GM18858 (cell line): ENCODE measurements around the gene RNPEP.
"Not testable (repeated sequence)": the region's sequence is repeated elsewhere in the genome, so short reads cannot be mapped to it uniquely, and the experiment has no call there.

Experiments
- ATAC-seq: cut with Tn5 transposase; IDR thresholded peaks from one replicate; pipeline ENCODE4 v1.9.1; 2021; ENCODE audit not compliant: unreplicated experiment

The RNPEP gene, protein sequence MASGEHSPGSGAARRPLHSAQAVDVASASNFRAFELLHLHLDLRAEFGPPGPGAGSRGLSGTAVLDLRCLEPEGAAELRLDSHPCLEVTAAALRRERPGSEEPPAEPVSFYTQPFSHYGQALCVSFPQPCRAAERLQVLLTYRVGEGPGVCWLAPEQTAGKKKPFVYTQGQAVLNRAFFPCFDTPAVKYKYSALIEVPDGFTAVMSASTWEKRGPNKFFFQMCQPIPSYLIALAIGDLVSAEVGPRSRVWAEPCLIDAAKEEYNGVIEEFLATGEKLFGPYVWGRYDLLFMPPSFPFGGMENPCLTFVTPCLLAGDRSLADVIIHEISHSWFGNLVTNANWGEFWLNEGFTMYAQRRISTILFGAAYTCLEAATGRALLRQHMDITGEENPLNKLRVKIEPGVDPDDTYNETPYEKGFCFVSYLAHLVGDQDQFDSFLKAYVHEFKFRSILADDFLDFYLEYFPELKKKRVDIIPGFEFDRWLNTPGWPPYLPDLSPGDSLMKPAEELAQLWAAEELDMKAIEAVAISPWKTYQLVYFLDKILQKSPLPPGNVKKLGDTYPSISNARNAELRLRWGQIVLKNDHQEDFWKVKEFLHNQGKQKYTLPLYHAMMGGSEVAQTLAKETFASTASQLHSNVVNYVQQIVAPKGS

DNA sequence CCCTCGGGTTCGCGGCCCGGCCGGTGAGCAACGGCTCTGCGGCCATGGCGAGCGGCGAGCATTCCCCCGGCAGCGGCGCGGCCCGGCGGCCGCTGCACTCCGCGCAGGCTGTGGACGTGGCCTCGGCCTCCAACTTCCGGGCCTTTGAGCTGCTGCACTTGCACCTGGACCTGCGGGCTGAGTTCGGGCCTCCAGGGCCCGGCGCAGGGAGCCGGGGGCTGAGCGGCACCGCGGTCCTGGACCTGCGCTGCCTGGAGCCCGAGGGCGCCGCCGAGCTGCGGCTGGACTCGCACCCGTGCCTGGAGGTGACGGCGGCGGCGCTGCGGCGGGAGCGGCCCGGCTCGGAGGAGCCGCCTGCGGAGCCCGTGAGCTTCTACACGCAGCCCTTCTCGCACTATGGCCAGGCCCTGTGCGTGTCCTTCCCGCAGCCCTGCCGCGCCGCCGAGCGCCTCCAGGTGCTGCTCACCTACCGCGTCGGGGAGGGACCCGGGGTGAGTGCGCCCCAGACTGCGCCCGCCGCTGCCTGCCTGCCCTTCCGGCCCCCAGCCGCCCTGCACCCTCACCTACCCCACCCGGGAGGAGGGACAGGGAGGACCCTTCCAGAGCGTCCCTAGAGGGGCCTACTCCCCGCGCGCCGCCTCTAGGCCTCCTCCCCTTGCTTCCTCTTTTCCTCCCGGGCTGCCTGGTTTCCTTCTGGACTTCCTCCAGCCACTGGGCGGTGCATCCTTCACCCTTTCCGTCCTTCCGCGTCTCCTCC is at the start of gene RNPEP:
Gene RNPEP, plus strand, starts transcription at position 26 of the 757 bp plus-strand sequence. Its CDS starts 19 bp downstream, at position 45.
- peak; percentile 60 for ATAC-seq

DNA sequence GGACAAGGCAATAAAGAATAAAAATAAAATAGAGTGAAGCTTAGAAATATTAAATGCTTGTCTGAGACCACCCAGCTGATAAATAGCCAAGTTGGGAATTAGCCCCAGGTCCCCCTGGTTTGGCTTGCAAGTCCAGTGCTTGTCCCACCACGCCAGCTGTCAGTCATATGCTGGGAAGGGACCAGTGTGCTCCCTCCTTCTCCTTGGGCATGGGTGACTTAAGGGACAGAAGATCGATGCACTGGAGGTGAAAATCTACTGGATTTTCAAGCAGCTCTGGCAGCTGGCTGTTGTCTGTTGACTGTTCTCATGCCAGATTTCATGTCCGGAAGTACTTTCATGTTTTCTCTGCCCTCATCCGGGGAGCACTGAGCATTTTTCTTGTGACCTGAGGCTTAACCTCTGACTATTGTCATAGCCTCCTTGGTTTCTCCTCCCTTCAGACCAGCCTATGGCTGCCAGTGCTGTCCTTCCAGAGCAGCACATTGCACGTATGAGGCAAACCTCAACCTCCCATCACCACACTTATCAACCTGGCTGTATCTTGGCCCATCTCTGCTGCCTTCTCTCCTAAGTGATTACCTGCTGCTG is 48.5 kb upstream of the RNPEP start:
- ATAC-seq, result no peak

DNA sequence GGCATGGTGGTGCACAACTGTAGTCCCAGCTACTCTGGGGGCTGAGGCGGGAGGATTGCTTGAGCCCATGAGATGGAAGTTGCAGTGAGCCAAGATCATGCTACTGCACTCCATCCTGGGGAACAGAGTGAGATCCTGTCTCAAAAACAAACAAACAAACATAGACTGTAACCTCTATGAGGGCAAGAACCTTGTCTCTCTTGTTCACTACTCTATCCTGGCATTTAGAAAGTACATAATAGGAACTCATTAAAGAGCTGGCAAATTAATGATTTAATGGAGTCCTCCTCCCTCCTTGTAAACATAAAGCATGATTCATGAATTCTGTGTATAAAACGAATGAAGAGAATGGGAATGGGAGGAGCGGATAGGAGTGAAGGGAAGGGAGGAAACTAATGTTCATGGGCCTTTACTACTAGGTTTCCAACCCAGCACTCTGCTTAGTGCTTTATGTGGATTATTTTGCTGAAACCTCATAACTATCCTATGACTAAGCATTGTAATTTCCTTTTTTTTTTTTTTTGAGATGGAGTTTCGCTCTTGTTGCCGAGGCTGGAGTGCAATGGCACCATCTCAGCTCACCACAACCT is 44.7 kb upstream of the RNPEP start:
- ATAC-seq, result no peak

DNA sequence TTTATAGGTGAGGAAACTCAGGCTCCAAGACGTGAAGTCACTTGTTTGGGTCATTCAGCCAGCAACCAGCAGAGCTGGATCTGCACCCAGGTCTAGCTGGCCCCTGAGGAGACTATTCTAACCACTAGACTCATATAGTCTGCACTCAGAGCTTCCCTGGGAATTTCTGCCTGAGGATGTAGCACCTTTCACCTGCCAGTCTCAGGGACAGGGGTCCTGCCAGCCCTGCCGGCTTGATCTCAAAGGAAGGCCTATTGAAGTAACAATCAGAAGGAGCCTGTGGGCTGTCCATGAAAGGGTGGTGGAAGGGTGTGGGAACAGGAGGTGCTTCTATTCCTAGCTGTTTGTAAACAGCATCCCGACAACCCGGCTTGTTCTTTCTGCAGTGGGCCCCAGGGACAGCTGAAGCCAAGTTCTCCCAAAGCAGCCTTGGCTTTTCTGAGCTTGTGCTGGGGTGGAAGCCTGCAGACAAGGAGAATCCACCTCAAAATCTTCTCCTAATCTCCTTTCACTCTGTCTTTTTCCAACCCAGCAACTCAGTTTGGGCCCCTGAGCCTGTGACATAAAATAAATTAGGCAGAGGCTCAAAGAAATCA is 43.9 kb upstream of the RNPEP start:
- no peak for ATAC-seq

DNA sequence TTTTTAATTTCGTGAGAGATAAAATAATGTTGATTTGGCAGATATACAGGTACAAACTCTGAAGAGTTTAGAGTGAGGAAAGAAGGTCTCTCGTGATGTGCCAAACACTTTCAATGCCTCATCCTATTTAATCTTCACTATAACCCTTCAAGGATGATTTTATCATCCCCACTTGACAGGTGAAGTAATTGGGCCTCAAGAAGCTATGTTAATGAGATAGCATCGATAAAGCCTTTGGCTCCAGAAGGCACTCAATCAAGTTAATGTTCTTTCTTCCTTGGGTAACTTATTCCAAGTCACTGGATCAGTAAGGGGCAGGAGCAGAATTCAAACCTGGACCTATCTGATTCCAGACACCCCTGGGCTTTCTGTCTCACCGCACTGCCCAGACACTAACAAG is 43.3 kb upstream of the RNPEP start:
- ATAC-seq, result no peak

DNA sequence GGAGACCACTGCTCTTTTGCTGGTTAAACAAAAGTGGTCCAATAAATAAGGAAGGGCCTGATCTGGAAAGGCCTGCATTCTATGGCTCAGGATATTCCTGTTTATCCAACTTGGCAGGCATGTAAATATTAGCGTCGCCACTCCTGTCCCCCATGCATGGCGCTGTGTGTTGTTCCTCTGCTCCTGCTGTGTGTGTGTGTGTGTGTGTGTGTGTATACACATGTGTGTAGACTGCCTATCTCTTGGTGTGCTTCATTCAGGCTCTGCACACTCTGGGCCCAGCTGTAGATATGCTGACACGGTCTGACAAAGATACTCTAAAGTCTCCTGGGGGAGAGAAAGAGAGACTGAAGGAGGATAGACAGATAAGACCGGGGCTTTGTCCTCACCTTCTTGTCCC is 42.9 kb upstream of the RNPEP start:
- no peak for ATAC-seq

DNA sequence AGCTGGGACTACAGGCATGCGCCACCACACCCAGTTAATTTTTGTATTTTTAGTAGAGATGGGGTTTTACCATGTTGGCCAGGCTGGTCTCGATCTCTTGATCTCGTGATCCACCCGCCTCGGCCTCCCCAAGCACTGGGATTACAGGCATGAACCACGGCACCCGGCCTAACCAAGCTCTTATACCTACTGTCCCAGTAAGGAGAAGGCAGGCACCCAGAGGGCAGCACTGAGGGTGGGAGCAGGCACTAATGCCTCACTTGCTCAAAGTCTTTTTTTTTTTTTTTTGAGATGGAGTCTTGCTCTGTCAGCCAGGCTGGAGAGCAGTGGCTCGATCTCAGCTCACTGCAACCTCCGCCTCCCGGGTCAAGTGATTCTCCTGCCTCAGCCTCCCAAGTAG is 42.1 kb upstream of the RNPEP start:
- ATAC-seq, result not testable (repeated sequence)

DNA sequence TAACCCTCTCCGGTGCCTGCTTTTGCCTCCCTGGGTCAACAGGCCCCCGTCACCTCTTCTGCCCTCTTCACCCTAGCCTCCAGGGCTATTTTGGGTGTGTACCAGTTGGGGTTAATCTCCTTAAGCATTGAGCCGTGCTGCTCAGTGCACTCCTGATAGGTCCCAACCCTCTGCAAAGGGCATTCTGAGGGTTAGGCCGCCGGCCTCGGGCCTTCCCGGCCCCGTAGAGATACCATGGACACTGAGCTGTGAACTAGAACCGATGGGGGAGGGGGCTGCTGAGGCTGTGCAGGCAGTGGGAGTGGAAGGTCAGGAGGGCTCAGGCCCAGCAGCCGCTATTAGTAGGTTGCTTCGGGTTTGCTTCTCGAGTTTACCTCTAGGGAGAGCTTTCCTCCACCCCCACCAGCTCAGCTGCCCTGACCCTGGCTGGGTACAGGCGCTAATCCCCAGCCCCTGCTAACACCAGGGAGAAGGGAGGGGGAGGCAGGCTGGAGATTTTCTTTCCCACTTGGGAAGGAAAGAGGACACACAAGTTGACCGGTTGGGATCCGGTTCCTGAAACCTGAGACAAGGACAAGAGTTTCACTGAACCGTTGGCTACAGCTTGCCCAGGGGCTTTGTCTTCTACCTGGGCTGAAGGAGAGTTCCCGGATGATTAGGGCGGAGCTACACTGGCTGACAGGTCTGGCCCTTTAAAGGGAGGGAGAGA is 40.9 kb upstream of the RNPEP start:
- no peak for ATAC-seq

DNA sequence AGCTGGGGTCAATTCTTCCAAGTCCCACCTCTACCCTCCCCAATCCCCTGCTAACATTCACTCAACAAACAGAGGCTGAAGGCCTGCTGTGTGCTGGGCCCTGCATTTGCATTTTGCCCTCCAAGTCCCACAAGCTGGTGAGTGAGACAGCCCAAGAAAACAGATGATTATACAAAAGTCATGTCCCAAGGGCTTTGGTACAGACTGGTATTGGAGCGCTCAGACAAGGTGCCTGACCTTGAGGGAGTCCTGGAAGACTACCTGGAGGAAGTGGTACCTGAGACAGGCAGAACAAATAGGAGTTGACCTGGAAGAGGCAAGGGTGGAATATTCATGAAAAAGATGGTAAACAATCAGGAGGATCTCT is 40.3 kb upstream of the RNPEP start:
- no peak for ATAC-seq

DNA sequence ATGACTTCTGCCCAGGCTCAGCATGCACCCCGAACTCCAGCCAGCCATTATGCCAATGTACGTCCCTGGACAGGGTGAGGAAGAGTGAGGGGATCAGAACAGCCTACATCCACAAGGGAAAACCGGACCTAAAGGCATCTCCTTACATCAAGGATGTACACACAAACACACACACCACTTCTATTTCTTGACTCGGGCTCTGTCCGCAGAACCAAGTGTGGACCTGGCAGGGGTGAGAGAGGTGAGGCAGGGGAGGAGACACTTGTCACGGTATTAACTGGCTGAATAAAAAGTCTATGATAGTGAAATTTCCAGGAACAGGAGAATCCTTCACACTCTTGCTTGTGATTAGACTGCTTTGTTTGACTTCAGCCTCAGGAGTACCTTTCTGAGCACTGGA is 38.4 kb upstream of the RNPEP start:
- ATAC-seq, result no peak

DNA sequence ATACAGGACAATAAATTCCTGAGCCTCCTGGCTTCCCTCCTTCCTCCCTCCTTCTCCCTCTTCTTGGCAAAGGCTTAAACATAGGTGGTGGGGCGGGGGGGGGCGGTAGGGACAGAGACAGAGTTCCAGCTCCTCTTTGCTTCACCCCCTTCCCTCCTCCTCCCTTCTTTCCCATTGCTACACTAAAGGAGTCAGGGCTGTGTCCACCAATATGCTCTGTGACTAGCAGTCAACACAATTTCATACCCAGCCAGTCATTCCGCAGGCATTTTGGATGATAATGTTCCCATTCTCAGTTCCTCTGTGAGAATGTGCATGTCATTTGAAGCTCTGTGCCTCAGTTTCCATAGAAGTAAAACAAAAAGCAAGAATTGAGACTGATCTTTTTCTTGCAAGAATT is 37.8 kb upstream of the RNPEP start:
- ATAC-seq, result no peak

DNA sequence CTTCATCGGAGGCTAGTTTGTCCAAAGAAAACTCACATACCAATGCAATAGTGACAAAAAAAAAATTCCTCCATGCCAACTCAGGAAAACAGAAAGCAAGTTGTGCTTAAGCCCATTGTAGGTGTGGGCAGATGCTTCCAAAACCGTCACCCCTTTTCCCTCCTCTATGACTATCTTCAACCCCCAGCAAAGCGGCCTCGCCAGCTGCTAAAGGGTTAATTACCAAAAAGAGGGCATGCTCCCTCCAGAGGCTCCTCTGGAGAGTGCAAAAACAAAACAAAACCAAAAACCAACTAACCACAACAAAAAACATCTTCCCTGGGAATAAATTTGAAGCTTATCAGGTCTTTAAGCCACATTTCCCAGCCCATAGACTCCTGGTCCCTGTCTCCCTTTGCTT is 37.3 kb upstream of the RNPEP start:
- ATAC-seq, result no peak

DNA sequence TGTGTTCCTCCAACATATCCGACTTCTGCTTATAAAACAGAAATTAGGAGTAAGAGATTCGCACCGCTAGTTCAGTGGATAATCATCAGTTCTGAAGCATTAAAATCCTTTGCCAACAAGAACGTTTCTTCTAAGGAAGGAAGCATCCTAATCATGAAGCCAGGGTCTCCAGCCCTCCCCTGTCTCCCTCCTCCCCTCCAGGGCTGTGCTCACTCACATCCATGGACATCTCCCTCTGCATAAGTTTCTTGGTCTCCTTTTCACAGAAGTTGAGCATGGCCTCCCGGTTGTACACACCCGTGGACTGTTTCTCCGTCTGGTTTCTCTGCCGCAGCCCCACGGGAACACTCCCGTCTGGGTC is 36.6 kb upstream of the RNPEP start:
- ATAC-seq, result no peak

DNA sequence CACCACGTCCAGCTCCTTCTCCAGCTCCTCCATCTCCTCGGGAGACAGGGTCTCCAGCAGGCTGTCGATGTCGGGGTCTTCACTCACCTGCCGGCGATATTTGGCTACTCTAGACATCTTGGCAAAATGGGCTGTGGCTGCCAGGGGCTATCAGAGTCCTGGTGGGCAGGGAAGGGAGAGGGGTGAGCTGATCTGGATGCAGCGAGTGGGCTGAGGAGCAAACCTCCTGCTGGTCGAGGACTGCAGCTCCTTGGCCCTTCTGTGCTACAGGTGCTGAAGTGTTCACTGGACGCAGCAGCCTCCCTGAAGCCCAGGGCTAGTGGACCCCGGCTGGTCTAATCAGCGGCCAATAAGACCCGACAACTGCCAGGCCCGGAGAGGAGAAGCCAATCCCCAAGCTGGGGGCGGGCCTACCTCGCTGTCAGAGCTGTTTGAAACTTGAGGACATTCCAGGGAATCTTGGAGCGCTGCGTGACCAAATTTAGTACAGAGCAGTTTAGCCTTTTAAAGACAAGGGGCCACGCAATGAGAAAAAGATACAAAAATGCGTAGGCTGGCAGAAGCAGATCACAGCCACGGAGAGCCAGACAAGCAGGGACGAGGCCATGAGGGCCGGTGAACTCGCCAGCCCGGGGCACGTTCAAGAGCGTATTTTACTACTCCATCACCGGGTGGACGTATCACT is 36.1 kb upstream of the RNPEP start, which contains the start of gene LMOD1:
Gene LMOD1, minus strand, starts transcription at position 325 of the 685 bp plus-strand sequence. Its CDS starts 208 bp downstream, at position 117.
- ATAC-seq, result no peak

DNA sequence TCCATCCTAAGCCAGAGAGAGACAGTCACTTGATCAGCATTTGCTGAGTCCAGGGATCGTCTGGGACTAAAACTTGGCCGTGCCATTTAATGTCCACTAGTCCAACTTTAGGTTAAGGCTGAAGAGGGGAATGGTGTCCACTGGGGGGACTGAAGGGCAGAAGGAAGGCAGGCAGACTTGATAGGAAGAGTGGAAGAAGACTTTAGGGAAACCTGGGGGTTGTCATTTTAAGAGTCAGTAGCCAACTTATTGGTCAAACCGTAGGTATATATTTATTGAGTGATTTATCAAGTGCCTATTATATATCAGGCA is 34.8 kb upstream of the RNPEP start:
- ATAC-seq, result no peak

DNA sequence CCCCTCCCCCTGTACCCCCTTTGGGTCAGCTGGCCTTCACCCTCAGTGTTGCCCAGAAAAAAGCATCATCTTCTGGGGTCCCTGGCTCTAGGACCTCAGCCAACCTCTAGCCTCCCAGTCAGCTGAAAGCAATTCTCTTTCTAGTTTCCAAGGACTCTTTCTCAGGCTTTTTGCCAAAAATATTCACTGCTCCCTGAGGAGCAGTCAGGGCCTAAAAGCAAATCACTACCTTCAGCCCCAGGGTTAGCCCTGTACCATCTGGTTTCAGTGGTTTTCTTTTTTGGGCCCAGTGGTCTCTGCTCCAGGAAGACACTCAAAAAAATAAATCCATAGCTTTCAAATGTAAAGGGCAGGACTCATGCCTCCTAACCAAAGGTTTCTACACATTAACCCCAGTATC is 33.0 kb upstream of the RNPEP start:
- no peak for ATAC-seq

DNA sequence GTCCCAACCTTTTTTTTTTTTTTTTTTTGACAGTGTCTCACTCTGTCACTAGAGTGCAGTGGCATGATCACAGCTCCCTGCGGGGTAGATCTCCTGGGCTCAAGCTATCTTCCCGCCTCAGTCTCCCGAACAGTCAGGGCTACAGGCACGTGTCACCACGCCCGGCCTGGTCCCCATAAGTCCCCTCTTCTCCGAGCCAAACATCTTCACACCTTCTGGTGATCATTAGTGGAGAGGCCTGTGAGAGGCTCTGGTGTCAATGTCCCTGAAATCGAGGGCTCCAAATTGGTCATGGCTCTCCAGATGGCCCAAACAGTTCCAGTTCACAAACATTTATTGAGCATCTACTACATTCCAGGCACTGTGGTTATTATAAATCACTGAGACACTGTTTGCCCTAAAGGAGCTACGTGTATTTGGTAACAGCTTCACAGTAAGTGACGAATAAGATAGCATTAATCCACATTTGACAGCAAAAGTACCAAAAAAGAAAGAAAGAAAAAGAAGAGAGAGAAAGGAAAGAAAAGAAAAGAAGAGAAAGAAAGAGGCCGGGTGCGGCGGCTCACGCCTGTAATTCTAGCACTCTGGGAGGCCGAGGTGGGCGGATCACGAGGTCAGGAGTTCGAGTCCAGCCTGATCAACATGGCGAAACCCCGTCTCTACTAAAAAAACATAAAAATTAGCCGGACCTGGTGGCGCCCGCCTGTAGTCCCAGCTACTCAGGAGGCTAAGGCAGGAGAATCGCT is 28.0 kb upstream of the RNPEP start:
- ATAC-seq, result no peak

DNA sequence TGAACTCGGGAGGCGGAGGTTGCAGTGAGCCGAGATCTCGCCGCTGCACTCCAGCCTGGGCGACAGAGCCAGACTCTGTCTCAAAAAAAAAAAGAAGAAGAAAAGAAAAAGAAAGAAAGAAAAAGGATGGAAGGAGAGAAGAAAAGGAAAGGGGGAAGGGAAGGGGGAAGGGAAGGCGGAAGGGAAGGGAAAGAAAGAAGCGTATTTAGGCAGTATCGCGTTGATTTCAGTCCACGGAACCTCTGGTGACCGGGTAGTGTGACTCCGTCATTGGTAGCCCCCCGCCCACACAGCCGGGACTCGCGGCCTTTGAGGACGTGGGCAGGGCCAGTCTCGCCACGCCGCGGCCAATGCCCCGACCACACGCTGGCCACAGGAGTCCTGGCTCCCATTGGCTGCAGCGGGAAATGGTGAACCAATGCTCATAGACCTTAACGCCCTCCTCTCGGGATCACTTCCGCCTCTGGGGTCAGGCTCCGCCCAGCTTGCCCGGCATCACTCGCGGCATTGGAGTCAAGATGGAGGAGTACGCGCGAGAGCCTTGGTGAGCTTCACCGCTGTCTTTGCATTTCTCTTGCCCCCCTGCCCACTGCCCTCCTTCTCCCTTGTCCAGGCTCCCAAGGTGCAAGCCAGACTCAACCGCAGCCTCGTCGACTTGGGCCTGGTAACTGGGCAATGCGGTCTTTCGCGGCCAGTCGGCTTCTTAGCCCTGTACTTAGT is 27.3 kb upstream of the RNPEP start, which contains the start of gene TIMM17A:
Gene TIMM17A, plus strand, starts transcription at position 495 of the 720 bp plus-strand sequence. Its CDS starts 24 bp downstream, at position 519.
- ATAC-seq, result peak; percentile 98
